ENCODE data around the gene NCOA6. TPM values are rescaled to one million over a fixed set of nuclear protein-coding genes. Genes with fewer than 3 reads are reported as not detected.

Gene NCOA6
- total and polyA plus RNA-seq, 2 of the 4 experiments (the other 2 are of a cell fraction): 3.6 to 13.1 TPM

GRCh38 chr20:34703061-34703423 lies 122.4 kb downstream of the NCOA6 start:
- Histone ChIP-seq H3K4ac (ENCODE audit: low read depth, low read length) (peak overlapping the region; percentile 75; the same call in 1 of the 2 replicates), H2BK5ac (ENCODE audit: low read depth, low read length, poor library complexity, severe bottlenecking) (no peak overlapping the region), H3K4me2 (ENCODE audit: low read depth, low read length) (peak overlapping the region; percentile 86), H3K27ac (ENCODE audit: insufficient read depth, low read length) (no peak overlapping the region), H3K9me1 (ENCODE audit: insufficient read depth, low read length) (peaks cover 9% of the 10 kb centered on the region; the same call in 1 of the 2 replicates), H3K9ac (ENCODE audit: low read depth, low read length) (peak overlapping the region; percentile 72; the same call in 1 of the 2 replicates), H4K20me1 (ENCODE audit: insufficient read depth, low read length) (0 out of 2 replicates have a peak, but pooled peaks cover 3% of the 10 kb centered on the region), H3K4me1 (ENCODE audit: control insufficient read depth, insufficient read depth, low read length) (peaks cover 8% of the 10 kb centered on the region), H3K14ac (replicated peaks; ENCODE audit: low read depth, low read length) (peak overlapping the region; percentile 85; the same call in 1 of the 2 replicates), H2AK9ac (replicated peaks; ENCODE audit: low read depth, low read length, poor library complexity) (no peak overlapping the region), H3K27me3 (ENCODE audit: control insufficient read depth, insufficient read depth, low read length) (peaks cover 6% of the 10 kb centered on the region; the same call in 1 of the 2 replicates), H3K56ac (ENCODE audit: extremely low read depth, insufficient read depth, low read length) (no peak overlapping the region), H2BK20ac (ENCODE audit: low read depth, low read length) (peak overlapping the region; percentile 9; the same call in 1 of the 2 replicates), H2AFZ (replicated peaks; ENCODE audit: low read length, poor library complexity) (no peak overlapping the region), H4K91ac (ENCODE audit: insufficient read depth, low read depth, low read length) (no peak overlapping the region), H3K79me1 (ENCODE audit: low read depth in 1 of 2, low read length in 2 of 2) (peaks cover 0 to 33% of the 10 kb centered on the region in 2 experiments; a peak in 2 of 4 replicates), H4K5ac (ENCODE audit: low read depth, low read length) (no peak overlapping the region), H3K36me3 (ENCODE audit: control insufficient read depth, insufficient read depth, low read length) (no peaks in the 10 kb centered on the region), H2BK120ac (ENCODE audit: low read depth, low read length) (no peak overlapping the region), H3K9me3 (ENCODE audit: control insufficient read depth, insufficient read depth, low read length) (no peaks in the 10 kb centered on the region), H3K4me3 (ENCODE audit: insufficient read depth, low read depth, low read length) (peak overlapping the region; percentile 69; the same call in 1 of the 2 replicates), H3K18ac (ENCODE audit: low read depth, low read length) (no peak overlapping the region), H3K23ac (ENCODE audit: low read depth, low read length) (peak overlapping the region; percentile 92), H4K8ac (ENCODE audit: low read depth in 2 of 2, low read length in 2 of 2) (peak overlapping the region in 1 of 2 experiments; percentile 84; a peak in 1 of 4 replicates), H2BK15ac (ENCODE audit: low read depth, low read length) (no peak overlapping the region), H2AK5ac (ENCODE audit: low read depth, low read length) (peak overlapping the region; percentile 16; the same call in 1 of the 2 replicates)
- DNase-seq (no peak), ATAC-seq (ENCODE audit: low read depth) (no peak)
- no CpG with 5 or more reads among the region's 3 CpGs for WGBS, 2 experiments (ENCODE audit: extremely low coverage in 2 of 2, insufficient read length in 1 of 2)
- POLR2A ChIA-PET (ENCODE audit: unreplicated experiment): no interaction called here
- intact Hi-C loops (cut with micrococcal nuclease): loop anchor here (5.0 kb wide), 1 partner anchor 146 kb away; the partner anchor contains the start of gene MAP1LC3A
- dilution Hi-C loops (cut with HindIII; ENCODE audit: low sequenced_read_pairs, unreplicated experiment): no loop called here
- CTCF ChIA-PET: no interaction called here
- TF ChIP-seq CEBPB (IDR thresholded peaks at IDR 0.05; ENCODE audit: low read depth, low read length) (no peak), CHD1 (IDR thresholded peaks at IDR 0.05; ENCODE audit: low read depth, low read length) (no peak), MXI1 (IDR thresholded peaks at IDR 0.05; ENCODE audit: borderline replicate concordance, low read depth, low read length) (no peak), MAZ (IDR thresholded peaks at IDR 0.05; ENCODE audit: borderline replicate concordance, low read depth, low read length) (no peak), CTCF (conservative IDR thresholded peaks at IDR 0.05; ENCODE audit: low read depth, low read length) (no peak), MAFK (IDR thresholded peaks at IDR 0.05; ENCODE audit: low read depth, low read length) (no peak), NFE2L2 (IDR thresholded peaks at IDR 0.05; ENCODE audit: low read depth, low read length) (no peak), ELK1 (IDR thresholded peaks at IDR 0.05; ENCODE audit: borderline replicate concordance, low read depth, low read length) (no peak), USF2 (IDR thresholded peaks at IDR 0.05; ENCODE audit: low read depth, low read length) (no peak), FOS (IDR thresholded peaks at IDR 0.05; ENCODE audit: low read depth, low read length) (no peak), RFX5 (IDR thresholded peaks at IDR 0.05; ENCODE audit: low read depth, low read length) (no peak), BHLHE40 (IDR thresholded peaks at IDR 0.05; ENCODE audit: low read depth, low read length) (no peak), RAD21 (IDR thresholded peaks at IDR 0.05; ENCODE audit: low read length) (no peak), SMC3 (IDR thresholded peaks at IDR 0.05; ENCODE audit: low read depth, low read length) (no peak), POLR2A (IDR thresholded peaks at IDR 0.05; ENCODE audit: low read depth, low read length) (no peak), RCOR1 (IDR thresholded peaks at IDR 0.05; ENCODE audit: insufficient replicate concordance, low read length) (no peak)
- in situ Hi-C loops (cut with MboI; ENCODE audit: low sequenced_read_pairs): no loop called here
- no TSS peak for BruUV-seq (replicated peaks)
